Measurements from ENCODE around the gene SLC4A5.
A peak's percentile ranks its signal among the peaks of the same experiment; 100 is the strongest.
"Not testable (repeated sequence)": the region's sequence is repeated elsewhere in the genome, so short reads cannot be mapped to it uniquely, and the experiment has no call there.

The SLC4A5 gene

GRCh38 chr2:74347303-74347702 is 4.1 kb upstream of the SLC4A5 start:
- TF ChIP-seq, protein P1, sequence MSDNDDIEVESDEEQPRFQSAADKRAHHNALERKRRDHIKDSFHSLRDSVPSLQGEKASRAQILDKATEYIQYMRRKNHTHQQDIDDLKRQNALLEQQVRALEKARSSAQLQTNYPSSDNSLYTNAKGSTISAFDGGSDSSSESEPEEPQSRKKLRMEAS (IDR thresholded peaks at IDR 0.05; ENCODE audit: low read depth, low read length), result no peak
- no peak for TF ChIP-seq POLR2A (IDR thresholded peaks at IDR 0.05; ENCODE audit: extremely low read depth, insufficient read length)
- TF ChIP-seq CTCF (IDR thresholded peaks at IDR 0.05; ENCODE audit: low read depth, low read length), result no peak
- no peak for TF ChIP-seq MYC (IDR thresholded peaks at IDR 0.05; ENCODE audit: low read depth, low read length)
- DNase-seq (ENCODE audit: low read depth), result no peak
- H3K4me3 ChIP-seq (ENCODE audit: low read depth, low read length), result no peak overlapping the region

DNA sequence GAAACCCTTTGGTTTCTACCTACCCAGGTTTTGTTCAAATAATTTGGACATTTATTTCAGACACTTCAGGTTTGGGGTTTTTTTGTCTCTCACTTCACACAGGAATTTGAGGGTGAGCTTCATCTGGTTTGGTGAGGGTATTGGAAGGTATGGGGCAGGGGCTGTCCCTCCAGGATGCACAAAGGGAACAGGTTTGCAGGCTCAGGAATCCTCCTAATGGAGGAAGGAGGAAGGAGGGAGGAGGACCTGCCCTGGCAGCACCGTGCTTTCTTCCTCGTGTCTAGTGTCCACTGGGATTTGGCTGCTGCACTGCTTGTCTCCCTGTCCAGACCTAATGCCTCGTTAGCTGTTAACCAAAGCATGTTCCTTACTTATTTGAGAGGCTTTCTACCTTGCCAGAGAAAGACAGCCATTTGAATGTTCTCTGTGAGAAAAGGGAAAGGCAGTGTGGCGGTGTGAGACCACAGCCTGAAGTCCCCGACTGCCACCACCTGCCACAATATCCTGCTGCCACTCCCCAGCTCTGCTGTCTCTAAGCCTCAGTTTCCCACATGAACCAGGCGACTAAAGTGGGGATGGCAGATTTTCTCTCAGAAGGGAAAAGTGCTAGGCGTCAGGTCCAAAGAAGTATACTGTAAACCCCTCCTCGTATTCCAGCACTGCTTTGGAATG is 2.2 kb upstream of the SLC4A5 start:
- TF ChIP-seq, protein P1 (IDR thresholded peaks at IDR 0.05; ENCODE audit: low read depth, low read length), result no peak
- no peak overlapping the region for H3K4me3 ChIP-seq (ENCODE audit: low read depth, low read length)
- DNase-seq (ENCODE audit: low read depth), result no peak

DNA sequence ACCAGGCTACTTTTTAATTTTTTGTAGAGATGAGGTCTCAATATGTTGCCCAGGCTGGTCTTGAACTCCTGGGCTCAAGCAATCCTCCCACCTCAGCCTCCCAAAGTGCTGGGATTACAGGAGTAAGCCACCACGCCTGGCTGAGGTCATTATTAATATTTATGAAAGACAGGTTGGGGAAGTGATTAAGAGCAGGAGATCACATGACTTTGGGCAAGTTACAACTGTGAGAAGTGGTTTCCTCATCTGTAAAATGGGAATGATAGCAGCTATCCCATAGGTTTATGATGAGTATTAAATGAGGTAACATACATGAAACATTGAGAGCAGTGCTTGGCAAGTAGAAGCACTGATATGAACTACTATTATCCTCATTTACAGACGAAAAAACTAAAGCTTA is 7.0 kb downstream of the SLC4A5 start:
- not testable (repeated sequence) for DNase-seq (ENCODE audit: low read depth); H3K4me3 ChIP-seq (ENCODE audit: low read depth, low read length)

GRCh38 chr2:74334931-74335333 is 8.3 kb downstream of the SLC4A5 start:
- no peak overlapping the region for H3K4me3 ChIP-seq (ENCODE audit: low read depth, low read length)
- TF ChIP-seq POLR2A (IDR thresholded peaks at IDR 0.05; ENCODE audit: extremely low read depth, insufficient read length) (no peak), MYC (IDR thresholded peaks at IDR 0.05; ENCODE audit: low read depth, low read length) (no peak), CTCF (IDR thresholded peaks at IDR 0.05; ENCODE audit: low read depth, low read length) (peak; percentile 99)
- TF ChIP-seq, protein P1 (IDR thresholded peaks at IDR 0.05; ENCODE audit: low read depth, low read length), result no peak
- DNase-seq (ENCODE audit: low read depth), result peak; percentile 72

- H3K4me3 ChIP-seq (ENCODE audit: low read depth, low read length), result no peak overlapping the region
- no peak for DNase-seq (ENCODE audit: low read depth)
- no peak for TF ChIP-seq CTCF (IDR thresholded peaks at IDR 0.05; ENCODE audit: low read depth, low read length)
Observed at GRCh38 chr2:74333896-74334586, 9.2 kb downstream of the SLC4A5 start.

DNA sequence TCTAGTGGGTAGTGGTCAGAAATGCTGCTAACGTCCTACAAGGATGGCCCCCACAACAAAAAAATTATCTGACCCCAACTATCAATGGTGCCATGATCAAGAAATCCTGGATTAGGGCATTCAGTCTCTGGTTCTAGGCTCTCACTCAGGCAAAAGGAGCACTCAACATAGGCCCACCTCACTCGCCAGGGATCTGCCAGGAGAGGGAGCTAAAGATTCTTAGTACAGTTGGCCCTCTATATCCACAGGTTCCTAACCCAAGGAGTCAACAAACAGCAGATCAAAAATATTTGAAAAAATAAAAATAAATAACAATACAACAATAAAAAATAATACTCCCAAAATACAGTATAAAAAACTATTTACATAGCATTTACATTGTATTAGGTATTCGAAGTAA is 10.0 kb downstream of the SLC4A5 start:
- no peak overlapping the region for H3K4me3 ChIP-seq (ENCODE audit: low read depth, low read length)
- DNase-seq (ENCODE audit: low read depth), result peak; percentile 54
- TF ChIP-seq, protein P1 (IDR thresholded peaks at IDR 0.05; ENCODE audit: low read depth, low read length), result no peak
- peak; percentile 78 for TF ChIP-seq CTCF (IDR thresholded peaks at IDR 0.05; ENCODE audit: low read depth, low read length)

GRCh38 chr2:74332550-74333174 is 10.6 kb downstream of the SLC4A5 start:
- TF ChIP-seq, protein P1 (IDR thresholded peaks at IDR 0.05; ENCODE audit: low read depth, low read length), result no peak
- no peak for TF ChIP-seq POLR2A (IDR thresholded peaks at IDR 0.05; ENCODE audit: extremely low read depth, insufficient read length)
- TF ChIP-seq MYC (IDR thresholded peaks at IDR 0.05; ENCODE audit: low read depth, low read length), result no peak
- no peak for TF ChIP-seq CTCF (IDR thresholded peaks at IDR 0.05; ENCODE audit: low read depth, low read length)
- no peak for DNase-seq (ENCODE audit: low read depth)
- no peak overlapping the region for H3K4me3 ChIP-seq (ENCODE audit: low read depth, low read length)

Data from NB4 (cell line).